GM12878 (cell line): ENCODE measurements around the gene GPC2. TPM values are rescaled to one million over a fixed set of nuclear protein-coding genes. Genes with fewer than 3 reads are reported as not detected.

ENCODE experiments used
- ATAC-seq: fragments of 200-7000 bp; cut with Tn5 transposase; 3 replicates; pipeline ENCODE4 v1.9.1; 2020; ENCODE audit warnings: mild to moderate bottlenecking, moderate library complexity
- BruUV-seq: library from RNA; stranded (reverse); fragments of 400-500 nt; replicated peaks from 2 replicates; lab custom pipeline; 2021; lab: Mats Ljungman, UMichigan
- CTCF ChIA-PET: fragments of 300-600 bp; sonication (Branson Sonifier 250); formaldehyde crosslinking; extraction: SDS; loops from one replicate; lab custom pipeline; 2021; ENCODE audit warnings: inconsistent platforms; lab: Yijun Ruan, JAX
- POLR2A ChIA-PET: fragments of 350-600 bp; formaldehyde crosslinking; extraction: SDS; loops from one replicate; lab custom pipeline; 2021; ENCODE audit warnings: inconsistent platforms; lab: Charles Lee
- RAD21 ChIA-PET: fragments of 300-600 bp; sonication (Branson Sonifier 250); formaldehyde crosslinking; loops from one replicate; lab custom pipeline; 2023; ENCODE audit warnings: antibody characterized with exemption; ENCODE audit not compliant: unreplicated experiment; lab: Charles Lee
- SMC1A ChIA-PET: fragments of 300-600 bp; sonication (Branson Sonifier 250); formaldehyde crosslinking; loops from one replicate; lab custom pipeline; 2023; ENCODE audit not compliant: unreplicated experiment, uncharacterized antibody; lab: Charles Lee
- DNase-seq: peaks from one replicate; pipeline ENCODE4 v3.0.0-alpha.2; 2011; ENCODE audit warnings: low read depth, low spot score
- FAIRE-seq: peaks from 3 replicates; lab custom pipeline; 2011; peaks lifted over from hg19 to GRCh38; lab: Jason Lieb, UNC
- H2AFZ ChIP-seq: 2 replicates; pipeline ENCODE4 v1.6.0; 2011; ENCODE audit warnings: low read depth, low read length, control low read depth; ENCODE audit not compliant: control insufficient read depth
- H3K27ac ChIP-seq: 2 replicates; pipeline ENCODE4 v1.5.1; 2011; ENCODE audit warnings: control low read depth; ENCODE audit not compliant: control insufficient read depth, insufficient read depth
- H3K27me3 ChIP-seq, 2 experiments: replicated peaks in 1 of 2; 2 replicates each; pipeline versions ENCODE4 v1.6.0 to v1.6.1; 2011; ENCODE audit warnings: low read length in 1 of 2; ENCODE audit not compliant: control insufficient read depth in 2 of 2, insufficient read depth in 2 of 2
- H3K36me3 ChIP-seq, 2 experiments: 2 replicates each; pipeline ENCODE4 v1.5.1; 2011; ENCODE audit warnings: low read length in 1 of 2; ENCODE audit not compliant: control insufficient read depth in 2 of 2, insufficient read depth in 2 of 2
- H3K4me1 ChIP-seq: 2 replicates; pipeline ENCODE4 v1.6.1; 2011; ENCODE audit warnings: mild to moderate bottlenecking, low read length, moderate library complexity, mixed read lengths; ENCODE audit not compliant: control insufficient read depth, insufficient read depth
- H3K4me2 ChIP-seq: 2 replicates; pipeline ENCODE4 v1.6.0; 2011; ENCODE audit warnings: control low read depth; ENCODE audit not compliant: control insufficient read depth, insufficient read depth
- H3K4me3 ChIP-seq: fragments of 200-600 bp; sonication (generic); 2 replicates; pipeline ENCODE4 v1.5.1; 2016
- H3K79me2 ChIP-seq: 2 replicates; pipeline ENCODE4 v1.6.0; 2011; ENCODE audit warnings: low read length; ENCODE audit not compliant: control insufficient read depth, insufficient read depth
- H3K9ac ChIP-seq: 2 replicates; pipeline ENCODE4 v1.8.0; 2011; ENCODE audit warnings: low read length, control low read depth, mixed read lengths; ENCODE audit not compliant: control insufficient read depth, insufficient read depth
- H3K9me3 ChIP-seq: replicated peaks from 3 replicates; pipeline ENCODE4 v1.5.1; 2011; ENCODE audit warnings: mild to moderate bottlenecking, low read length; ENCODE audit not compliant: control insufficient read depth, insufficient read depth
- H4K20me1 ChIP-seq: 2 replicates; pipeline ENCODE4 v1.6.0; 2011; ENCODE audit not compliant: control insufficient read depth, insufficient read depth
- CBX3 ChIP-seq: fragments of 200-600 bp; sonication (generic); IDR thresholded peaks from 2 replicates; pipeline ENCODE4 v1.6.1; 2016; ENCODE audit warnings: low read depth, borderline replicate concordance
- MEF2B ChIP-seq: fragments of 450-650 bp; IDR thresholded peaks from 2 replicates; pipeline ENCODE4 v1.6.1; 2018; ENCODE audit warnings: mild to moderate bottlenecking, moderate library complexity; ENCODE audit not compliant: partially characterized antibody, poor library complexity, severe bottlenecking
- ZZZ3 ChIP-seq: IDR thresholded peaks from 2 replicates; pipeline ENCODE4 v1.6.1; 2011; ENCODE audit warnings: low read depth; ENCODE audit not compliant: control insufficient read depth, insufficient read length
- WGBS: methylation state at CpG from one replicate; pipeline ENCODE4 v1.1.6; 2016; ENCODE audit warnings: low lambda C conversion rate; ENCODE audit not compliant: insufficient replicate concordance, insufficient coverage; ENCODE audit errors: missing lambda C conversion rate; 5-methylcytosine and 5-hydroxymethylcytosine counted together
- in situ Hi-C: fragments of 300-500 bp; cut with MboI; formaldehyde crosslinking; loops from 9 replicates; pipeline ENCODE4 v1.14.3; 2018; ENCODE audit warnings: mixed read lengths
- intact Hi-C: fragments of 100-400 bp; cut with micrococcal nuclease; formaldehyde crosslinking; loops from one replicate; pipeline ENCODE4 v1.14.2; 2022; ENCODE audit not compliant: unreplicated experiment
- polyA plus RNA-seq, 11 experiments: library from polyadenylated mRNA; depleted of rRNA in 4 of 11; unstranded in 6 of 11; stranded (reverse) in 5 of 11; fragments of >200 nt; fragmentation: Nextera tagmentation in 4 of 11; fragmentation: Illumina TruSeq in 1 of 11; extraction: Ambion mirVana in 4 of 11; extraction: Trizol in 1 of 11; gene quantifications; 1 replicate in 1 of 11; 2 replicates in 10 of 11; pipeline versions ENCODE4 v1.2.1 to v1.2.3, GENCODE V29; 2011 to 2016; ENCODE audit warnings: inconsistent platforms in 2 of 11, missing spikeins in 2 of 11, low read depth in 1 of 11
- total RNA-seq, 4 experiments: library from RNA; depleted of rRNA in 3 of 4; stranded (reverse); fragments of >200 nt in 3 of 4; fragmentation: Illumina TruSeq in 1 of 4; extraction: Trizol in 1 of 4; gene quantifications; 2 replicates each; pipeline versions ENCODE4 v1.2.1 to v1.2.3, GENCODE V29; 2013 to 2021
- TF ChIP-seq, protein P1 (sequence below): fragments of 150-350 bp; IDR thresholded peaks from 2 replicates; pipeline ENCODE4 v1.6.1; 2014; ENCODE audit warnings: mild to moderate bottlenecking, low read depth, low read length

Gene GPC2
- total and polyA plus RNA-seq, 10 of the 15 experiments (the other 5 are each of a cell fraction or from before 2014, with no cell fraction given): 0.19 to 6.3 (median 0.77) TPM

- Histone ChIP-seq H2AFZ (no peak overlapping the region), H3K9me3 (no peaks in the 10 kb centered on the region), H3K4me3 (no peak overlapping the region), H3K9ac (no peak overlapping the region), H3K36me3 (no peaks in the 10 kb centered on the region; a peak in 2 of 4 replicates), H3K27me3 (no peaks in the 10 kb centered on the region), H4K20me1 (no peaks in the 10 kb centered on the region), H3K79me2 (peaks cover 31% of the 10 kb centered on the region), H3K4me2 (peak overlapping the region; percentile 60), H3K27ac (no peak overlapping the region), H3K4me1 (peaks cover 64% of the 10 kb centered on the region)
- ChIA-PET CTCF (interaction anchor here (1.2 to 8.3 kb wide), 9 partner anchors 7 to 89 kb away, joined by 3 to 113 read pairs (median 30); partner anchors contain the start of genes LAMTOR4 and MBLAC1), SMC1A (interaction anchor here (0.9 to 14.7 kb wide), 7 partner anchors 8 to 115 kb away, joined by 3 to 140 read pairs (median 4); partner anchors contain the start of genes AP4M1, LAMTOR4 and MCM7), POLR2A (interaction anchor here (0.6 to 8.3 kb wide), 6 partner anchors 11 to 65 kb away, joined by 4 to 86 read pairs (median 8); no protein-coding TSS in a partner anchor), RAD21 (interaction anchor here (0.7 to 5.8 kb wide), 6 partner anchors 20 to 129 kb away, joined by 3 to 49 read pairs (median 7); no protein-coding TSS in a partner anchor)
- BruUV-seq: no TSS peak
- 81% methylated on average over 6 of the region's 6 CpGs for WGBS
- in situ Hi-C loops (no loop called here), intact Hi-C loops (loop anchor here (1.0 to 5.0 kb wide), 3 partner anchors 39 to 84 kb away; partner anchors contain the start of genes GPC2, LAMTOR4 and STAG3)
- FAIRE-seq (no peak), ATAC-seq (no peak), DNase-seq (no peak)
- TF ChIP-seq, protein P1, sequence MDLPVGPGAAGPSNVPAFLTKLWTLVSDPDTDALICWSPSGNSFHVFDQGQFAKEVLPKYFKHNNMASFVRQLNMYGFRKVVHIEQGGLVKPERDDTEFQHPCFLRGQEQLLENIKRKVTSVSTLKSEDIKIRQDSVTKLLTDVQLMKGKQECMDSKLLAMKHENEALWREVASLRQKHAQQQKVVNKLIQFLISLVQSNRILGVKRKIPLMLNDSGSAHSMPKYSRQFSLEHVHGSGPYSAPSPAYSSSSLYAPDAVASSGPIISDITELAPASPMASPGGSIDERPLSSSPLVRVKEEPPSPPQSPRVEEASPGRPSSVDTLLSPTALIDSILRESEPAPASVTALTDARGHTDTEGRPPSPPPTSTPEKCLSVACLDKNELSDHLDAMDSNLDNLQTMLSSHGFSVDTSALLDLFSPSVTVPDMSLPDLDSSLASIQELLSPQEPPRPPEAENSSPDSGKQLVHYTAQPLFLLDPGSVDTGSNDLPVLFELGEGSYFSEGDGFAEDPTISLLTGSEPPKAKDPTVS: no peak
- TF ChIP-seq ZZZ3 (no peak), MEF2B (no peak), CBX3 (no peak)
These were observed 38.7 kb upstream of the GPC2 start for GRCh38 chr7:100215895-100216294.
